Activated CD4-positive, alpha-beta T cell treated with anti-CD3 and anti-CD28 coated beads, Interleukin-2, Interleukin-6, amounts not matched to agents 100 ng/mL and 50 ng/mL, durations not matched to agents 16 hours and 8 hours (primary cell): ENCODE measurements around the gene ARHGEF10L.

Source experiments
- DNase-seq: peaks from one replicate; pipeline ENCODE4 v3.0.0-alpha.2; 2020

Gene ARHGEF10L

DNA sequence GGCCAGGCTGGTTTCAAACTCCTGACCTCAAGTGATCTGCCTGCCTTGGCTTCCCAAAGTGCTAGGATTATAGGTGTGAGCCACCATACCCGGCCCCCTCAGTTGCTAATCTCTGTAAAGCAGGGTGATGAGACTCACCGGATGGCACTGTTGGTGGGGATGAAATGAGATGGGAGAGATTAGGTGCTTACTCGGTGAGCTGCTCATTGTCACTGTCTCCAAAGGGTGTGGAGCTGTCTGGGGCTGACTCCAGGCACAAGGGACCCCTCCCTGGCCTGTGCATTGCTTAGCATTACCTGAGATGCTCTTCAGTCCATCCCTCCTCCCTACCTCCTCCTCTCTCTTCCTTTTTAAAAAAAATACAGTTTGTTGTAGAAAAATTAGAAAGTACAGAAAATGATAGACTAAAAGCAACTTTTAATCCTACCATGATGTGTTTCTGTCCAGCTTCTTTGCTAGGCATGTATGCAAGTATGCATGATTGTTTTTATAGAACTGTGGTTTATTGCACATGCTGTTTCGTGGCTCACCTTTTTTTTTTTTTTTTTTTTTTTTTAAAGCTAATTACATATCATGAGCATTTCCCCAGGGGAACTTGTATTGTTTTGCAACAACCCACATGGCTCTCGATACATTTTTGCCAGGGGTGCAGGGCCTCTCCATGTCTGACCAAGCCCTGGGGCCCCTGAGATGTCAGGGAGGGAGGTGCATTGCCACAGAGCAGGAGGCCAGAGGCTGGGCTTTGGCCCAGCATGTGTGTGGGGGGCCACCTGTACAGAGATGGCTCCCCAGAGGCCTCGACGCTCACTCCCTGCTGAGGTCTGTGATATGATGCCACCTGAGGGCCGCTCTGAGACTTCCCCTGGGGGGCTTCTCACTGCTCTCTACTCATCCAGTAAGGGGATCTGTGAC, 55.4 kb downstream of the ARHGEF10L start:
- no peak for DNase-seq

DNA sequence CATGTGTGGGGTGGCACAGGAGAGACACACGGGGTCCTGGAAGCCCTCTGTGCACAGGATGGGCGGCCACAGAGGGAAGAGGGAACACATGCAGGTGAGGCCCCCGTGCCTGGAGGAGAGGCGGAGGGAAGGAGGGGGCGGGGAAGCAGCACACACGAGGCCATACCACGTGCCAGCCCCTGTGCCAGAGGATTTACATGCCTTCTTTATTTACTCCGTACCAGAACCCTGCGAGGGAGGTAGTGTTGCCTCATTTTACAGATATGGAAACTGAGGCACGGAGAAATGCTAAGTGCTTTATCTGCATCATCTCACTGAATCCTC, 56.1 kb downstream of the ARHGEF10L start:
- DNase-seq, result no peak

DNA sequence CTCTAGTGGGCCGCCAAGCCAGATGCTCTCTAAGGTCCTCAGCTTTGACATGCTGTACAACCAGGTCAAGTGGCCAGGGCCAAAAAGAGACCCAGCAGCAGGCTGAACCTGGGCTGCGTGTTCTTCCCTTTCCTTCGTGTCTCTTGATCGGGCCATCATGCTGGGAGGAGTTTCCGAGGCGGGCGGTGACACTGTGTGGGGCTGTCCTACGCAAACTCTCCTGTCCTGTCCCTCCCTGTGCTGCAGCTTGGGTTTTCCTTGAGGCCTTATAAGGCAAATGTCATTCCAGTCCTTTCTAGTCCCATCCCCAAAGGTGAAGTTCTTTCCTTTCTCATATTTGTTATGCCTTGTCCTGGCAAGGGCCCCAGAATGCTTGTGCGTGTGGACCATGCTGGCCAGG, 56.7 kb downstream of the ARHGEF10L start:
- DNase-seq, result no peak

DNA sequence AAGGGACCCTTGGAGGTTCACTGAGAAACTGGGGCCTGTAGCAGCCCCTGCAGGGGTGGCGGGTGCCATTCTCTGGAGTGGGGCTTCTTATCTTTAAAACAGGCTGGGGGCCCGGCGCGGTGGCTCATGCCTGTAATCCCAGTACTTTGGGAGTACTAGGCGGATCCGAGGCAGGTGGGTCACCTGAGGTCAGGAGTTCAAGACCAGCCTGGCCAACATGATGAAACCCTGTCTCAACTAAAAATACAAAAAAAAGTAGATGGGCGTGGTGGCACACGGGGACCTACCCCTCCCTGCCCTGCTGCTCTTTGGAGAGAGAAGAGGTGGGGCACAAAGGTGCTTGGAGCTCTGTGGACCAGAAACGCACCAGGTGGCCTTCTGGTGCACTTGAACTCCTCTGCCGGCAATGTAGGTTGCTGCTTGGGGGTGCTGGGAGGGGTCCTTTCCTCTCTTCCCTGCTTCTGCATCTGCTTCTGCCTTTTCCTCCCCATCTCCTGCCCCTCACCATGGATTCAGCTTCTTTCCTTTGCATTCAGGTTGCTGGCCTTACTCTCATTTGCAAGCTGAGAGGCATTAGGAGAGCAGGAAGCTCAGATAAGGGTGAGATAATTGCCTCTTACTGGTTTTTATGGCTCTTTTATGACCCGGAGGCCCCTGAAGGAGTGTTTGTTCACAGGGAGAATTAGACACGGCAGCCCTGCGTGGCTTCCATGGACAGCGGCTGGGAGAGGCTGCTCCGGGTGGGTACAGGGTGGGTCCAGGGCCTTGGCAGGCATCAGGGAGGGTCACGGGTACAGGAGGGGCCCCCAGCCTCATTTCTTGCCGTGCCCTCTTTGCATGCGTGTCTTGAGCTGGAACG, 57.4 kb downstream of the ARHGEF10L start:
- DNase-seq, result no peak

DNA sequence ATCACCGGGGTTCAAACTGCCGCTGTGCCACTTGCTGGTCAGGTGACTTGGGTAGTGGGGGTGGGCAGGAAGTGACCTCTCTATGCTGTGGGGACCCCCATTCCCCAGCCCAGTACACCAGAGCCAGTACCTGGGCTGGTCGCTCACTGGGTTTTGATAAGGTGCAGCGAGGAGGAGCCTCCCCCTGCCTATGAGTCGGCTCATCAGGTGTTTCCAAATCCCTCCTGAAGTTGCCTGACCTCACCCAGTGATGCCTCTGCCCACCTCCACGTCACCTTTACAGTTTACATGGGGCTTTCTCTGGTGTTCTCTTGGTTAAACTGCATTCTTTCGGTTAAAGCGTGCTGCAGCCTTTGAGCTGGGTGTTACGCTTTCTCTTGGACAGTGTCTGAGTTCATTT, 58.2 kb downstream of the ARHGEF10L start:
- no peak for DNase-seq

DNA sequence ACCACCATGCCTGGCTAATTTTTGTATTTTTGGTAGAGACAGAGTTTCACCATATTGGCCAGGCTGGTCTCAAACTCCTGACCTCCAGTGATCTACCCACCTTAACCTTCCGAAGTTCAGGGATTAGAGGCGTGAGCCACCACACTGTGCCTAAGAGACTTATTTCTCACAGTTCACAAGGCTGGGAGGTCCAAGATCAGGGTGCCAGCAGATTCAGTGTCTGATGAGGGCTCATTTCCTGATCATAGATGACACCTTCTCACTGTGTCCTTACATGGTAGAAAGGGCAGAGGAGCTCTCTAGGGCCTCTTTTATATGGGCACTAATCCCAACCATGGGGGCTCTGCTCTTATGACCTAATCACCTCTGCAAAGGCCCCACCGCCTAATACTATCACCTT, 58.8 kb downstream of the ARHGEF10L start:
- DNase-seq, result no peak

DNA sequence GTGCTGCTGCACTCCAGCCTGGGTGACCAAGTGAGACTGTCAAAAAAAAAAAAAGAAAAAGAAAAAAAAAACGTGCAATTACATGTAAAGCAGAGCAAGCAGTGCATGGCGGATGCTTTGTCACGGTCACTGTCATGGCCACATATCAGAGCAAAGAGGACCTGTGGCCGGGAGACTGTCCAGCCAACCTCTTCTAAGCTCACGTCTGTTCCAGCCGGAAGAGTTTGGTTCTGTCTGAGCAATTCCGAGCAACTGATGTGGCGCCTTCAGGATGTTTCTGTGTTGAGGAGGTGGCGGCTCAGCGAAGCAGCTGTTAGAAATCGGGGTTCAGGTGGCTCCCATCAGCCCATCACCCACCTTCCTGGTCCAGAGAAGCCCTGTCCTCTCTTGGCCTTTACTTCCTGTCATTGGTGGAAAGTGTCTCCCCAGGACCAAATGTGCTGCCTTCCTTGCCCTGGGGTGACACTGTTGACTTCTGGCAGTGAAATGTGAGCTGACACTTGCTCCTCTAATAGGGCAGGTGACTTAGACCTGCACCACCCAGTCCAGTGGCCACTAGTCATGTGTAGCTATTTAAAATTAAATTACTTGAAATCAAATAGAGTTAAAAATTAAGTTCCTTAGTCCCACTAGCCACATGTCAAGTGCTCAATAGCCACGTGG, 59.9 kb downstream of the ARHGEF10L start:
- no peak for DNase-seq

DNA sequence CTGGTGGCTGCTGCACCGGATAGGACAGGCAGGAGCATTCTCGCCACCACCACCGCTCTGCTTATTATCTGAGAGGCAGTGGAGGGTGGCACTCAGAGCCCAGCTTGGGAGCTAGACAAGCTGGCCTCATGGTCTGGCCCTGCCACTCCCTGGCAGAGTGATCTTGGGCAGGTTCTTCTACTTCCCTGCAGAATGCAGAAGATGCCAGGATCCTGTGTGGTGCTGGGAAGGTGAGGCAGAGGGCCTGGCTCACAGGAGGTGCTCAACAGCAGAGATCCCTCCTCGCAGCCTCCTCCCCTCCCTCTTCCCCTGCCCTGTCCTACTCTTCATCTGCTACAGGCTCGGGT, 60.4 kb downstream of the ARHGEF10L start:
- DNase-seq, result no peak

DNA sequence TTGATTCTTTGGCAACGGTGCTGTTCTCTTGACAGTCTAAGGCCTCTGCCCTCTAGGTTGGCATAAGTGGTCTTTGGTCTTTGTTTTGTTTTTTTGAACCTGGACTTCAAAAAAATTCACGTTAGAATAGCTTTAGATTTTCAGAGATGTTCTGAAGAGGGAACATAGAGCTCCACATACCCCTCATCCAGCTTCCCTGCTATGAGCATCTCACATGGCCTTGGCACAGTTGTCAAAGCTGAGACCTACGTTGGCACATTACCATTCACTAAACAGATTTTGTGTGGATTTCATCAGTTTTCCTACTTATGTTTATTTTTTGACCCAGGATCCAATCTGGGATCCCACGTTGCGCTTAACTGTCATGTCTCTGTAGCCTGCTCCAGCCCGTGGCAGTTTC, 60.8 kb downstream of the ARHGEF10L start:
- DNase-seq, result no peak

- no peak for DNase-seq
Measured at GRCh38 chr1:17601643-17602382, 62.3 kb downstream of the ARHGEF10L start.

- DNase-seq, result no peak
Measured at GRCh38 chr1:17603091-17603841, 63.8 kb downstream of the ARHGEF10L start.

DNA sequence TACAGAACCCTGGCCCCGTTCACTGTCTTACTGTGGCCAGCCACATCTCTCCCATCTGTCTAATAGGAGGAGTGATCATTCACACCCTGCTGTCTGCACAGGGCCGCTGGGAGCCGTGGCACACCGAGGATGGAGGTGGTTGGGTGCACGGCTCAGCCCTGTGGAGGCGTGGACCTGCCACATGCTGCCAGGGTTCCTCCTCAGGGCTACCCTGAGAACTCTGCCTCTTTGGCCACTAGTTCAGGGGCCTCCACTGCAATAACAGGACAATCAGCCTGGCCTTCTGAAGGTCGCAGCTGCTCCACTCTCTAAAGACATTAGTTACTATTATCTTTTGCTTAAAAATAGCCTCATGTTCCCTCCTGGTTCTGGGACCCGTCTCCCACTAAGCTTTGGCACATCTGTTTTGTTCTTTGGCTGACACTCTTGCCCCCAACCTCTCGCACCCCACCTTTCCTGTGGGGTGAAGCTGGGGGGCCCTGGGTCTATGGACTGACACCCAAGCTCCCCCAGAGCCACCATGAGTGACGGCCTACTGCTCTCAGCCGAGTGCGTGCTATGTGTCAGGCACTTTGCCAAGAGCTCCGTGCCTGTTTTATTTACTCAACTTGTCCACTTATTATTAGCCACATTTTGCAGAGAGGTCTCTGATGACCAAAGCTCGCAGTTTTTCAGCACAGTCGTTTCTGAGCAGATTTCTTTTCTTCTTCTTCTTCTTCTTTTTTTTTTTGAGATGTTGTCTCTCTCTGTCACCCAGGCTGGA, 66.3 kb downstream of the ARHGEF10L start:
- DNase-seq, result no peak

DNA sequence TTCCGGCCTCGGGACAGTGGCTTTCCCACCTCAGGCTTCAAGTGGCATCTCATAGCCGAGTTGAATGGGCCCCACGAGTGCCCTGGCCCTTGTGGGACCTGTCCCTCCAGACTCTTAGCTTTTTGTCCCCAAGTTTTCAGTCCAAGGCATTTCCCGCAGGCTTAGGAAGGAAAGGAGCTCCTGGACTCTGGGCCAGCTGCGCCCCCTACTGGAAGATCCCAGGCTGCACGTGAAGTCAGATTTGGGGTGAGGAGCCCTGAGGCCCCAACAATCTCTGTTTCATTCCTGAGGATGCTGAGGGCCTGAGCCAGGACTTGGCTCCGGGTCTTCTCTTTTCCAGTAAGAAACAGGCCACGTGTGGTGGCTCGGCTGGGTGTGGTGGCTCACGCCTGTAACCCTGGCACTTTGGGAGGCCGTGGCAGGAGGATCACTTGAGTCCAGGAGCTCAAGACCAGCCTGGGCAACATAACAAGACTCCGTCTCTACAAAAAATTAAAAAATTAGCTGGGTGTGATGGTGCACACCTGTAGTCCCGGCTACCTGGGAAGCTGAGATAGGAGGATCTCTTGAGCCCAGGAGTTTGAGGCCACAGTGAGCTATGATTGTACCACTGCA, 67.4 kb downstream of the ARHGEF10L start:
- peak; percentile 69 for DNase-seq

- DNase-seq, result no peak
Measured at GRCh38 chr1:17607644-17608581, 68.4 kb downstream of the ARHGEF10L start.

DNA sequence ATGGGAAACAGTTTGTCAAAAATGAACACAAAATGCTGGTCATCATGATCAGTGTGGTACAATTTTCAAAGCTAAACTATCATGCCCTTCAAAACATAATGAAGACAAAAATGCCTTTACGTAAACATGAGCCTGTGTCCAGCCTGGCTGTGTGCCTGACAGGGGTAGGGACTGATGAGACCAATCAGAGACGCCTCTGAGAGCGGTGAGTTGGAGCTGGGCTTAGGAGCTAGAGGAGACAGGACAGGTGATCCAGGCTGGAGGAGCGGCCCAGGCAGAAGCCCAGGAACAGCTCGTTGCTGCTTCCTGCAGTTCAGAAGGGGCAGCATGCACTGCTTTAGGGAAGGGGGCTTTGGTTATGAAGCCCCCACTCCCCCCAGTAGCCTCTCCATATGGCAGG, 70.0 kb downstream of the ARHGEF10L start:
- DNase-seq, result no peak

DNA sequence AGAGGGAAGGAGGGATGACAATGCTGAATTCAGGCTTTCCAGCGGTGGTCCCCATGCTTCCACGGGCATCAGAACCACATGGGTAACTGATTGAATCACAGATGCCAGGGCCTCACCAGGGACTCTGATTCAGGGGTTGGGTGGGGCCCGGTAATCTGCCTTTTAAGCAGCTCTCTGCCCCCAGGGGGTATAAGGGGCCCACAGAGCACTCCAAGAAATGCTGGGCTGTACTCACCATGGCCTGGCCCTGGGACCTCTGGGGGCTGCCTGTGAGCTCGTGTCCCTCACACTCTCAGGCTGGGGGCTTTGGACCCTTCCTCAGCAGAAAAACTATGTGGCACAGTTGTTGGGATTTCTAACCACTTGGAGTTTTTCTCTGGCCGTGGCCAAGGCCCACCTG, 70.6 kb downstream of the ARHGEF10L start:
- DNase-seq, result no peak

GRCh38 chr1:17610713-17611112, 71.2 kb downstream of the ARHGEF10L start:
- no peak for DNase-seq

GRCh38 chr1:17611991-17612390, 72.5 kb downstream of the ARHGEF10L start:
- DNase-seq, result no peak

- DNase-seq, result no peak
Measured at GRCh38 chr1:17612831-17613230, 73.3 kb downstream of the ARHGEF10L start.

DNA sequence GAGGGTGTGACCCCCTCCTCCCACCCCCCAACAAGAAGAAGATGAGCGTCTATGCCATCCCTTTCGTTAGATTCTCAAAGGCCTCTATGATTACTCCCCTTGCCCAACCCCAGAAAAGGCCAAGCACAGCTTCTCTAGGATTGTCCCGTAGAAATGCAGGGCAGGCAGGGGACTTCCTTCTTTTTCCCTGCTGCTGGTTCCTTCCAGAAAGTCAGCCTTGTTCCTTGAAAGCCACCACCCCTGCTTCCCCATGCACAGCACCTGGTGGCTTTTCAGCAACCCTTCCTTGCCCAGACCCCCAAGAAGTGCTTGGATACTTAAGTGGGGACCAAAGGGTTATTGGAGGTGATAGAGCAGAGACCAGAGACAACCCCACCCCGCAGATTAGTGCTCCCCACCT, 75.1 kb downstream of the ARHGEF10L start:
- no peak for DNase-seq
